NCI-H2227 treated with DMSO at 0.1 percent for 48 hours (cell line): Measurements from ENCODE around the gene HBG1.

Experiments
- DNase-seq: peaks from one replicate; lab custom pipeline; 2025; lab: John Stamatoyannopoulos, UW

The HBG1 gene

DNA sequence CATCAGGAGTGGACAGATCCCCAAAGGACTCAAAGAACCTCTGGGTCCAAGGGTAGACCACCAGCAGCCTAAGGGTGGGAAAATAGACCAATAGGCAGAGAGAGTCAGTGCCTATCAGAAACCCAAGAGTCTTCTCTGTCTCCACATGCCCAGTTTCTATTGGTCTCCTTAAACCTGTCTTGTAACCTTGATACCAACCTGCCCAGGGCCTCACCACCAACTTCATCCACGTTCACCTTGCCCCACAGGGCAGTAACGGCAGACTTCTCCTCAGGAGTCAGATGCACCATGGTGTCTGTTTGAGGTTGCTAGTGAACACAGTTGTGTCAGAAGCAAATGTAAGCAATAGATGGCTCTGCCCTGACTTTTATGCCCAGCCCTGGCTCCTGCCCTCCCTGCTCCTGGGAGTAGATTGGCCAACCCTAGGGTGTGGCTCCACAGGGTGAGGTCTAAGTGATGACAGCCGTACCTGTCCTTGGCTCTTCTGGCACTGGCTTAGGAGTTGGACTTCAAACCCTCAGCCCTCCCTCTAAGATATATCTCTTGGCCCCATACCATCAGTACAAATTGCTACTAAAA is 22.8 kb downstream of the HBG1 start, which contains the start of gene HBB:
Gene HBB, minus strand, starts transcription at position 340 of the 579 bp plus-strand sequence. Its CDS starts 50 bp downstream, at position 290.
- peak; percentile 15 for DNase-seq

DNA sequence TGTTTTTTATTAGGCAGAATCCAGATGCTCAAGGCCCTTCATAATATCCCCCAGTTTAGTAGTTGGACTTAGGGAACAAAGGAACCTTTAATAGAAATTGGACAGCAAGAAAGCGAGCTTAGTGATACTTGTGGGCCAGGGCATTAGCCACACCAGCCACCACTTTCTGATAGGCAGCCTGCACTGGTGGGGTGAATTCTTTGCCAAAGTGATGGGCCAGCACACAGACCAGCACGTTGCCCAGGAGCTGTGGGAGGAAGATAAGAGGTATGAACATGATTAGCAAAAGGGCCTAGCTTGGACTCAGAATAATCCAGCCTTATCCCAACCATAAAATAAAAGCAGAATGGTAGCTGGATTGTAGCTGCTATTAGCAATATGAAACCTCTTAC is 24.2 kb downstream of the HBG1 start:
- no peak for DNase-seq

DNA sequence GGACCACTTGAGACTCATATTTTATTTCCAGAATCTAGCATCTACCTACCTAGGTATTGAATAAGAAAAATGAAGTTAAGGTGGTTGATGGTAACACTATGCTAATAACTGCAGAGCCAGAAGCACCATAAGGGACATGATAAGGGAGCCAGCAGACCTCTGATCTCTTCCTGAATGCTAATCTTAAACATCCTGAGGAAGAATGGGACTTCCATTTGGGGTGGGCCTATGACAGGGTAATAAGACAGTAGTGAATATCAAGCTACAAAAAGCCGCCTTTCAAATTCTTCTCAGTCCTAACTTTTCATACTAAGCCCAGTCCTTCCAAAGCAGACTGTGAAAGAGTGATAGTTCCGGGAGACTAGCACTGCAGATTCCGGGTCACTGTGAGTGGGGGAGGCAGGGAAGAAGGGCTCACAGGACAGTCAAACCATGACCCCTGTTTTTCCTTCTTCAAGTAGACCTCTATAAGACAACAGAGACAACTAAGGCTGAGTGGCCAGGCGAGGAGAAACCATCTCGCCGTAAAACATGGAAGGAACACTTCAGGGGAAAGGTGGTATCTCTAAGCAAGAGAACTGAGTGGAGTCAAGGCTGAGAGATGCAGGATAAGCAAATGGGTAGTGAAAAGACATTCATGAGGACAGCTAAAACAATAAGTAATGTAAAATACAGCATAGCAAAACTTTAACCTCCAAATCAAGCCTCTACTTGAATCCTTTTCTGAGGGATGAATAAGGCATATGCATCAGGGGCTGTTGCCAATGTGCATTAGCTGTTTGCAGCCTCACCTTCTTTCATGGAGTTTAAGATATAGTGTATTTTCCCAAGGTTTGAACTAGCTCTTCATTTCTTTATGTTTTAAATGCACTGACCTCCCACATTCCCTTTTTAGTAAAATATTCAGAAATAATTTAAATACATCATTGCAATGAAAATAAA is 24.8 kb downstream of the HBG1 start:
- DNase-seq: no peak

DNA sequence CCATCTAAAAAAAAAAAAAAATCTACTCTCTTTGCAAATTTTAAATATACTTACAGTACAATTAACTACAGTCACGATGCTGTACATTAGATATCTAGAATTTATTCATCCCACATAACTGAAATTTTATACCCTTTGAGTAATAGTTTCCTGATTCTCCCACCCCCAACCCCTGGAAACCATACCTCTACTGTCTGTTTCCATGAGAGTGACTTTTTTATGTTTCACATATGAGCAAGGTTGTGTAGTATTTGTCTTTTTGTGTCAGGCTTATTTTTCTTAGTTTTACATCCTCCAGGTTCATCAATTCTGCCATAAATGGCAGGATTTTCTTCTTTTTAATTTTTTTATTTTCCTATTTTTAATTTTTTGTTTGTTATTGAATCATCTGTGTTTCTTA is 26.0 kb downstream of the HBG1 start:
- DNase-seq: no peak

DNA sequence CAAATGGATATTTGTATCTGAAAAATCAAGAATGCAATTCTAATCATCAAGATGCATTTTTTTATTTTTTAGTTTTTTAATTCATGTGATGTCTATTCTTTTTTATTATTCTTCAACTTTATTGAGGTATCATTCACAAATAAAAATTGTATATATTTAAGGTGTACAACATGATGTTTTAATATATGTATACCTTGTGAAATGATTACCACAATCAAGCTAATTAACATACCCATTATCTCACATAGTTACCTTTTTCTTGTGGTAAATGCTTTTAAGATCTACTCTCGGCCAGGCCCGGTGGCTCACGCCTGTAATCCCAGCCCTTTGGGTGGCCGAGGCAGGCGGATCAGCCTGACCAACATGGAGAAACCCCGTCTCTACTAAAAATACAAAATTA is 26.5 kb downstream of the HBG1 start:
- DNase-seq: no peak

DNA sequence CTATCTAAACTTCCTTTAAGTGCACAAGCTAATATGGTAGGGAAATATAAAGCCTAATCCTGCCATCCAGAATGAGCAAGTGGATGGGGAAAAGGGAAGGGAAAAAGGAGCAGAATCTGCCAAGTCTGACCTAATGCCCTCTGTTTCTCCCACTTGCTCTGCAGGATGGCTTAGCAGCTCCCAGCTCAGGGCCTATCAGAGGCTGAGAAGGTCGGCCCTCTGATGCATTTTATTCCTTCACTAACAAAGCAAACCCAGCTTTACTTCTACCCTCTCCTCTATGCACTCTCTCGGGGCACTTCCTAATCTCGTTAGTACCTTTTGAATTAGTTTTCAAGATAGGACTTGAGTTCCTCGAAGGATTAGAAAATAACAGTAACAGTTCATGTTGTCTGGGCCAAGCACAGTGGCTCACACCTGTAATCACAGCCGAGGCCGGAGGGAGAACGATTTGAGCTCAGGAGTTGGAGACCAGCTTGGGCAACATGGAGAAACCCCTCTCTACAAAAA is 39.2 kb downstream of the HBG1 start:
- no peak for DNase-seq

DNA sequence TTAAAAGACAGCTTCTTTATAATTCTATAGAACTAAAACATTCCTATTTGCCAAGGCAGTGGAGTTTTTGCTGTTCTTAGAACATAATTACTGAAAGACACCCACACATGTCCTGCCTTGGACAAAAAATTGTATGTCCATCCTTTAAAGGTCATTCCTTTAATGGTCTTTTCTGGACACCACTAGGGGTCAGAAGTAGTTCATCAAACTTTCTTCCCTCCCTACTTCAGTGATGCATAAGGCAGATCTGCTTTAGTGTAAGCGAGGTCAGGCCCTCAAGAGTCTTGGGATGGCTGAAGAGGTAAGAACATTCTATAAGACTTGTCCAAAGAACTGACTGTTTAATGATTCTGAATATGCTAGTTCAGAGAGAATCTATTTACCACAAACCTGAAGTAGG is 44.9 kb downstream of the HBG1 start:
- DNase-seq: no peak

DNA sequence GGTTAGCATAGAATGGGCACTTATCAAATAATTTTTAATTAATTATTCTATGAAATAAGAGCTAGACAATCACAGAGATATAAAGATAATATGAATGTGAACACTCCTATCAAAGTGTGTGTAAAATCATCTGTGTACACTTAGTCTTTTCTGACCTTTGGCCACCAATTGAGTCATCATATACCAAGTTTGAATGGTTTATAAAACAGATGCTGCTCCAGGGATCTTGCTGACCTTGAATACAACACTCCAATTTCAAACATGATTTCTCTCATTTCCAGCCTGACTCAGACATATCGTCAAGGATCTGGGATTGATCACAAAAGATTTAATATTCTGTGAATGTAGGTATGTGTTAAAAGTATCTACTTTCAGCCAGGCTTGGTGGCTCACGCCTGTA is 46.3 kb downstream of the HBG1 start:
- DNase-seq: no peak

DNA sequence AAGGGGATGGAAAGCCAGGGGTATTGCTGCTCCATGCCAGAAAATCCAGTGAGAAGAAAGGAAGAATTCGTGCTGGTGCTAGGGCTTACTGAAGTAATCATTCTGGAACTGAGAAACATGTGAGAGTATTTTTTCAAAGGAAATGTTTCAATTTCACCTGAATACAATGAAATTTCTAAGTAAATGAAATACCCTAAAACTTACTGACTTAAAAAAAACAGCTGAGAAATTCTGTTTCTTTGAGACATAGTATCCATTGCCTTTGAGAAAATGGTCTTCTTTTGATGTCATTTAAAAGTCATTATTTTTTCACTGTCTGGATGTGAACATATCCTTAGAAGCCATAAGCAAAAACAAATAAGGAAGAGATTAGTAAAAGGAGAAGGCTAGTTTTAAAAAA is 49.1 kb downstream of the HBG1 start, which contains the start of gene OR51V1:
Gene OR51V1, minus strand, starts transcription at position 101 of the 400 bp plus-strand sequence. Its CDS starts 0 bp downstream, at position 101.
- DNase-seq: no peak

DNA sequence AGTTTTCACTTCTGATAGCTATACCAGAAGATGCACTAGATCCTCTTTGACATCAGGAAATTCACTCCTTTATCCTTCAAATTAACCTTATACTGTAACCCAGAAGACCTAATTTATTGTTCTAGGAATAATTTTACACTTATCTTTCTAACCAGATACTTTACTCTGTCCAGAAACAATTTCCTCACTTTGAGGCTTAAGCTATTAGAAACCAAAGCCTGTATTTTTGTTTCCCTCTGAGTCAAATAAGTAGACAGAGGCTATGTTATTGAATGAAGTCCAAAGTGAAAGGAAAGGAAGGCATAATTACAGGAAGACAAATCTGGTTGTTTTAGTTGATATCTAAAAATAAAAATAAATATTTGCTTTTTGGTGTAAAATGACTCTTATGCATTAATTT is 51.4 kb downstream of the HBG1 start:
- no peak for DNase-seq
